HG03378 (cell line): ENCODE measurements around the gene IGSF9B.
A peak's percentile ranks its signal among the peaks of the same experiment; 100 is the strongest.

Experiments
- ATAC-seq: cut with Tn5 transposase; IDR thresholded peaks from one replicate; pipeline ENCODE4 v1.9.1; 2021; ENCODE audit warnings: mild to moderate bottlenecking, moderate library complexity; ENCODE audit not compliant: unreplicated experiment

The IGSF9B gene

DNA sequence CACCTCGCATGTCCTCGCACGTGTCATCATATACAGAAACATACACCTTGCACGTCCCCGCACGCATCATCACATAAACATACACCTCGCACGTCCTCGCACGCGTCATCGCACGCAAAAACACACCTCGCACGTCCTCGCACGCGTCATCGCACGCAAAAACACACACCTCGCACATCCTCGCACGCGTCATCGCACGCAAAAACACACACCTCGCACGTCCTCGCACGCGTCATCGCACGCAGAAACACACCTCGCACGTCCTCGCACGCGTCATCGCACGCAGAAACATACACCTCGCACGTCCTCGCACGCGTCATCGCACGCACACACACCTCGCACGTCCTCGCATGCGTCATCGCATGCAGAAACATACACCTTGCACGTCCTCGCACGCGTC is 16.7 kb downstream of the IGSF9B start:
- ATAC-seq, result no peak

DNA sequence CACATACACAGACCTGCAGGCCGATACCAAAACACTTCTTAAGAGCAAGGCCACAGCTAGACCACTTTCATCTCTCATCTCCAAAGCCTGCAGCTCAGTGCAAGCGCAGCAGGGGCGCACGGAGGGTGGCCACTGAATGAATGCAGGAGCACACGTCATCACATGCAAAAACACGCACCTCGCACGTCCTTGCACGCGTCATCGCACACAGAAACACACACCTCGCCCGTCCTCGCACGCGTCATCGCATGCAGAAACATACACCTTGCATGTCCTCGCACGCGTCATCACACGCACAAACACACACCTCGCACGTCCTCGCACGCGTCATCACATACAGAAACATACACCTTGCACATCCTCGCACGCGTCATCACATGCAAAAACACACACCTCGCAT is 17.2 kb downstream of the IGSF9B start:
- ATAC-seq, result no peak

DNA sequence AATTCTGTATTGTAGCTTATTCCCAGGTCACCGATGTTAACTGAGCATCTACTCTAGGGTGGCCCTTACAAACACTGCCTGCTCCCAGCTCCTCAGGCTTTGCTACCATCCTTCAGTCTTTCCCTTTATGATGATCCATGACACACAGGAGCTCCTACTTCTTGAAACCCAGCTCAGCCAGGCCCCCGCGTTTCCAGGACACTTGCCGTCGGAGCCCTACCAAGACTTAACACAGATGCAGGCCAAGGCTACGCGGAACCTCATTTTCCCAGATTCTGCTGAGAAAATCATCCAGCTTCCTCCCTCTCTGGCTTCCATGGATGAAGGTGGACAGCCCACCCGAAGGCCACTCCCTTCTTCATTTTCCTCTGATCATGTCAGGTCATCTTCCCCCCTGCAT is 18.6 kb downstream of the IGSF9B start:
- no peak for ATAC-seq

DNA sequence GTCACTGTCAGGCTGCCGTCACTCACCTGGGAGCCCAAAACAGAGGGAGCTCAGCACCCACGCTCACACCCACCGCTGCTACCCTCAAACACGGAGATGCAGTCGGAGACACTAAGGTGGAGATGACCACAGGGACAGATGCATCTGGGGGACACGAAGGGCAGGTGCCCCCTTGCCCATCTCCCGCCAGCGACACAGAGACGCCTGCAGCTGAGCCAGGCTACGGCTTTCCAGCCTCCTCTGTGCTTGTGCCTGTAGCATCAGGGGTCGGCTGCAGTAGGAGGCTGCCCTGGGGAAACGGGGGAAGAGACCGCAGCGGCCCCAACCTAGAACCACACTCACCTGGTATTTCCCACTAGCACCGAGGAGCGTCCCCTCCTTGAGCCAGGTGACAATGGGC is 19.3 kb downstream of the IGSF9B start:
- no peak for ATAC-seq

DNA sequence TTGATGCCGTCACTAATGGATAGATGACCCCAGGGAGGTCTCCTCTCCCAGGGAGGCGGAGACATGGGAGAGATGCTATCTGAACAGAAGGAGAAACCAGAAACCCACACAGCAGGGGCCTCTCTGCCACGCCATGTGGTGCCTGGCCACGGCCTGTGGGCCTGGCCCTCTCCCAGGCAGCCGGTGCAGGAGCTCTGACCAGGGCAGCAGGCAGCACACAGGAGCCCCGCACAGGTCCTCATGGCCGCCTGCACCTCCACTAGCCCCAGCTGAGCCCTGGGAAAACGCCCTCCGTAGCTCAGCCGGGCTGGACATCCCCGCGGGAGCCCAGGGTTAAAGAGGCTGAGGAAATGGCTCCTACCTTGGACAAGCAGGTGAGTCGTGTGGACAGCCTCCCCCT is 19.8 kb downstream of the IGSF9B start:
- no peak for ATAC-seq

DNA sequence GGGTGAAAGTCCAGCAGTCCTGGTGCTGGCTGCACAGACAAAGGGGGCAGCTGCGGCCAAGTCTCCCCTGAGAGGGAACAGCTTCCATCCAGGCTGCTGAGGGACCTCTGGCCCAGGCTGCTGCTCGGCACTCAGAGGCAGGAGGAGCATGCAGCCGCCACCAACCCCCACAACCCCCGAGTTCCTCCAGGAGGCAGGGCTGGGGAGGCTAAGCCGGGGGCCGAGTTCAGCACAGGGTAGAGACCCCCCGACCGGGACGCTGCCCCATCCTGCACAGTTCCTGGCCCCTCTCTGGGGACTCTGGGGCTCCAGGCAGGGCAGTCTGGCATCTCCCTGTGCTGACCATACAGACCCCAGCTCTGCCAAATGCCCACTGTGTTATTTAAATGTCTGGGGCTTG is 20.2 kb downstream of the IGSF9B start:
- no peak for ATAC-seq

DNA sequence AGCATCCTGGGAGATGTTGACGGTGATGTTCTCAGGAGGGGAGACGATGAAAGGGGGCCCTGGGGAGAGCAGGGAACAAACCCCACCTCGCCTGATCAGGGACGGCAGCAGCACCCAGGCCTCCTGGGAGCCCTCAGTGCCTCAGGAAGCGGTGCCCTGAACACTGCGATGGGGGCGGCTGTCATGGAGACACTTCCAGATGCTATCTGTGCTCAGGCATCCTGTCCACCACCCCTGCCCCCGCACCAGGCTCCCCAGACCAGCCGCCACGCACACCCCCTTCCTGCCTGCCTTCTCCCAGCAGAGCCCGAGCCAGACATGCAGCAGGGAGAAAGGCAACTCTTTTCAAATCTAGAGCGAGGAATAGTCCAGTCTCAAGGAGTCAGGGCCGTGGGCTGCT is 20.6 kb downstream of the IGSF9B start:
- no peak for ATAC-seq

DNA sequence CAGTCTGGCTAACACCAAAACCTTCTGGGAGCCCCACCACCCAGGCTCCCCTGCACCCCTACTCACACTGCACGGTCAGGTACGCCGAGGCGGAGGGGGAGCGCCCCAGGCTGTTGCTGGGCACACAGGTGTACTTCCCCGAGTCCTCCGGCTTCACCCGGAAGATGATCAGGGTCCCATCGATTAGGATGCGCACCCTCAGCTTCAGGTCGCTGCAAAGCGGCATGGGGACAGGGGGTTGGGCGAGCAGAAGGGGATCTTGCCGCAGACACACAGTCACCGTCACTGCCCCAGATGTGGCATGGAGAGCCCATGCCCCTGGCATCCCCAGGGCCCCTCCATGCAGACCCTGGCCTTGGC is 21.2 kb downstream of the IGSF9B start:
- no peak for ATAC-seq

DNA sequence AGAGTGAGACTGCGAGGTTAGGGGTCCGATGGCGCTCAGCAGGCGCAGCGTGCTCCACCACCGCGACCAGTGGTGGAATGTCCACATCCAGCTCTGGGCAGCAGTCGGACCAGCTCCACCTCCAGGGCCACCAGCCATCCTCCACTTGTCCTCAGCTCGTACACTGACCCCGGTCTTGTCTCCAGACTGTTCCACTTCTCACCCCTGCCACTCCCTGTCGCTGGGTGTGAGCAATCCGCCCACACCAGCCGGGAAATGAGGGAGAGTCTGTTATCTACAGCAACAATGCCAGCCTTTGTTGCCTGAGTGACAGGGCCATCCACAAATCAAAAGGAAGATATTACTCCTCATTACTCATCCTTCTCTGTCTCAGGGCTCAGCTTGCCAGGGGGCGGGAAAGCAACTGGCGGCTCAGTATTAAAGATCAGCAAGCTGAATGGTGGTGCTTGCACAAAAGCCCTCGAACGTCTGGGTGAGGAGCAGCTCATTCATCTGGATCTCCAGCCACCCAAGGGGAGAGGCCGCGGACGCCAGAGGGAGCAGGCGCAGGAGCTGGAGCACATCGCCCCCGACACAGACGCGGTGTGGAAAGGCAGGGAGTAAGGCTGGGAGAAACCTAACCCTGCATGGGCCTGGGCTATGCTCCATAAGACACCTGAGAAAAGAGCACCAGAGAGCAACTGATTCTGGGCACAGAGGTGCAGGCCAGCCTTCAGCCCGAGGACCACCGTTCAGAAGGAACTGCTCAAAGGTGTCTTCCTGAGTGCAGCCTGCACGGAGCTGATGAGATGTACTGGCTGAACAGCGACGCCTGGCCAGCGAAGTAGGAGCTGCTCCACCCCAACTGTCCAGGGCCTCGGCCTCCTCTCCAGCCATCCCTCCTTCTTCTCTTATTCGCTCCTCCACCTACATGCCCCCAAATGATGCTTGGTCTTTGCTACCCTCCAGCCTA is 21.9 kb downstream of the IGSF9B start:
- ATAC-seq, result no peak

DNA sequence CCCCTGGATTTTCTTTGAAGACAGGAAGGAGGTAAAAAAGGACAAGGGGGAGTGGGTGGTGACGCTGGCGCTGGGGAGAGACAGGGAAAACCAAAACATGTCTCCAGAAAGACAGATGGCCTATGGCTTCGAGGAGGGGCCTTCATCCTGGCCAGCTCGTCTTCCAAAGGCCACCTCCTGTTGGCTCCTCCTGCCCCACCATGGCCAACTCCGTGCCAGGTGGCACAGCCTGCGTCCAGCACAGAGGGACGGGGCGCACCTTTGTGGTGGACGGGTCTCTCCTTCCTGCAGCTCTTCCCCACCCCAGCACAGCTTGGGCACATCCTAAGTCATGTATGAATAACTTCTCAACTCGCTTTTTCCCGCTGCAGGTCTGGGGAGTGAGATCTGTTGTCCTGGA is 22.7 kb downstream of the IGSF9B start:
- no peak for ATAC-seq

DNA sequence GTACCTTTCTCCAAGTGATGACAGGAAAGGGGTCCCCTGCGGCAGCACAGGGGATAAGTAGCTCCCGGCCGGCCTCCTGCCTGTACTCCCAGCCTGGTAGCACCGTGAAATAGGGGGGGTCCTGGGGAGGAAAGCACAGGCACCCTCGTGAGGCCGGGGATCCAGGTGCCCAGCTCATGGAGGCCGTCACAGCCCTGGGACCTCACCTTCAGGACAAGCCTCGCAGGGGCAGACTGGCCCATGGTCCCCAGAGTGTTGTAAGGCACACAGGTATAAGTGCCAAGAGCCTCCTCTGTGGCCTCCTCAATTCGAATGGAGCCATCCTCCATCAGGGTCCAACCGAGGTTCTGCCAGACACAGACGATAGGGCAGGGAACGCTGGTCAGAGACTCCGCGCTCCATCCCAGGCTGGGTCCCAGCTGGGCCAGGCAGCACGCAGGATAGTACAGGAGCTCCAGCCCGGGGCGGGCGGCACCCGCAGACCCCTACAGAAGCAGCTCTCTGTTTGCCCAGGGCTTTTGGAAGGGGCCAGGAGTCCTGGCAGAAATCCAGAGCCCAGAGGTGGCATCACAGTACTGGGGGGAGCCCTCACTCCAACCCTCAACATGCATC is 25.2 kb downstream of the IGSF9B start:
- ATAC-seq, result no peak

DNA sequence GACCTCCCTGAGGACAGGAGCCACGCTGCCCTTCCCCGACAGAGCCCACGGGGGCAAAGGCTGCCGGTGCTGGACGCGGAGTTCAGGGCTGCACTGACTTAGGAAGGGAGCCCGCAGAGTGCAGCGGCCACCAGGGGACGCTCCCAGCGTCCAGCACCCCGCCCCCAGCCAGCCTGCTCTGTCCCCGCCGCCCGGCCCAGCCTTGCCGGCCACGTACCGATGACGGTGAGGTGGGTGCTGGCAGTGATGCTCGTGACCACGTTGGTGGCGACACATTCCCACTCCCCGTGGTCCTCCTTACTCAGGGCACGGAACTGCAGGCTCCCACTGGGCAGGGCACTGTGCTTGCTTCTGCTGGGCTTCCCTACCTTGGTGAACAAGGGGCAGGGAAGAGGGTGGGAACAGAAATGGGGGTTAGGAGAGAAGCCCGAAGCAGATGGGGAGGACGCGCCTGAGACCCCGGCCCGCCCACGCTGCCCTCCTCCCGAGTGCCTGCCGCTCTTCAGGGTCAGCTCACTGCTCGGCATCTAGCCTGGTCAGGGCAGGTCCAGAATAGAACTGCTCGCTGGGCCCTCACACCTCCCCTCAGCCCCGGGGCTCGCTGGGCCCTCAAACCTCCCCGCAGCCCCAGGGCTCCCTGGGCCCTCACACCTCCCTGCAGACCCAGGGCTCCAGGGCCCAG is 25.9 kb downstream of the IGSF9B start:
- ATAC-seq, result no peak

DNA sequence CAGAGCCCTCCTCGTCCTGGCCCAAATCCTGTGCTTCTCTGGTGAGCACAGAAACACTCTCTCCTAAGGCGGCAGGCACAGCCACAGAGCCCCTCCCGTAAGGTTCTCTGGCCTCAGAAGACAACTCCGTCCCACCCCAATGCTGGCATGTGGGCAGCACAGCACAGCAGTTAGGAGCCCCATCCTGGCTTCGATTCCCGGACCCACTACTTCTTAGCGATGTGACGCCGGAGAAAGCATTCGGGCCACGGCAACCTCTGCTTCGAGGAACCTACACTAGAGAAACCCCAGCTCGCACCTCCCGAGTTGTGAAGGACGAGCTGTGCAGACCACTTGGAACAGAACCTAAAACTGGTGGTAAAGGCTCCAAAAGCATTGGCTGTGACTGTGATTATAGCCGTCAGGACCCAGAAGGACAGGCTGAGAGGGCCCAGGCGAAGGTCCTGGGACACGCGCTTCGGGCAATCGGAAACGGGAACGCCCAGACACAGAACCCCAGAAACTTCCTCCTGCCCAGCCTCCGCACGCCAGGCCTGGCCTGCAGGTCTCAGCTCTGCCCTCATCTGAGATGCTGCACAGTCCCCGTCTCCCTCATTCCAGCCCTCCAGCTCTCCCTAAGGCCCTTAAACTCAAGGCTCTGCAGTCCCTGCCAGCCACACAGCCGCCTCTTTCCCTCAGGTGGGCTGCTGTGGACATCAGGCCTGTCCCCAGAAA is 26.6 kb downstream of the IGSF9B start:
- no peak for ATAC-seq

DNA sequence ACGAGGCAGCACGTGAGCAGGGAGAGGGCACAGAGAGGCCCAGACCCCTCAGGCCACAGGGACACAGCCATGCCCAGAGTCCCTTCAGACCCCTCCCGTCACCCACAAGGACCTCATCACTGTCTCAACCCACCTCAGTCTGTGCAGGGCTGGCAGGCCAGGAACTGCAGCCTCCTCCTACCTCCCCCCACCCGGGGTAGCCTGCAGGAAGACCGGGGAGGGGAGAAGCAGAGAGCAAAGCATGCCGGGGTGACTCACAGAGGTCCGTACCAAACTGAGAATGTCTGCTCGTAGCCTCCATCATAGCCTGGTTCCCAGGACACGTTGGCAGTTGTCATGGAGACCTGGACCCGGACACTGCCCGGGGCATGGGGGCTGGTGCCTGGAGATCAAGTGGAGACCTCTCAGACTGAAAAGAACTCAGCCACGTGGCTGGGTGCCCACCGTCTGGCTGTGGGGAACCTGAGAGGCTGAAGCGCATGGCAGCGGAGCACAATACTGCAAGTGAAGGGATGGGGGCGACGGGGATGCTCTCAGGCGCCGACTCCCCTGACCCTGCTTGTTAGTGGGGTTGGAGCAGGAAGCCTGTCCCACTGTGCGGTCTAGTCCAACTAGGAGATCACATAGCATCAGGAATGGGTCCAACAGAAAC is 27.2 kb downstream of the IGSF9B start:
- ATAC-seq, result no peak

DNA sequence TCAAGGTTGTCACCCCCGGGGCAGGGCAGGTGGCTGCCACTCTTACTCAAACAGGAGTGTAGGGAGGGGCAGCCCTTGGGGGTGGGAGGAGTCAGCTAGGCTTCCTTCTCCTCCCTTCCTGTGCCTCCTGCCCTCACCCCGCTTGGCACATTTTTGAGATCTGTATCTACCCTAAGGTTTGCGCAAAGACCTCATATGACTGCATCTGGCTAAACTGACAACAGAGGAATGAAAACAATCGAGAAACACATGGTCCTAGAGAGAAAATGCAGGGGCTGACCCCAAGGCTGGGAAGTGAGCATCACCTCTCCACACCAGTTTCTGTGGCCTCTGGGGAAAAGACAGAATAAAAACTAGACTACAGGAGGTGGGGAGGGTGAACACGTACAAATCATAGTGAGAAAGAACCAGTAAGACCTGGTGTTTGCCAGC is 28.1 kb downstream of the IGSF9B start:
- ATAC-seq, result peak; percentile 43

DNA sequence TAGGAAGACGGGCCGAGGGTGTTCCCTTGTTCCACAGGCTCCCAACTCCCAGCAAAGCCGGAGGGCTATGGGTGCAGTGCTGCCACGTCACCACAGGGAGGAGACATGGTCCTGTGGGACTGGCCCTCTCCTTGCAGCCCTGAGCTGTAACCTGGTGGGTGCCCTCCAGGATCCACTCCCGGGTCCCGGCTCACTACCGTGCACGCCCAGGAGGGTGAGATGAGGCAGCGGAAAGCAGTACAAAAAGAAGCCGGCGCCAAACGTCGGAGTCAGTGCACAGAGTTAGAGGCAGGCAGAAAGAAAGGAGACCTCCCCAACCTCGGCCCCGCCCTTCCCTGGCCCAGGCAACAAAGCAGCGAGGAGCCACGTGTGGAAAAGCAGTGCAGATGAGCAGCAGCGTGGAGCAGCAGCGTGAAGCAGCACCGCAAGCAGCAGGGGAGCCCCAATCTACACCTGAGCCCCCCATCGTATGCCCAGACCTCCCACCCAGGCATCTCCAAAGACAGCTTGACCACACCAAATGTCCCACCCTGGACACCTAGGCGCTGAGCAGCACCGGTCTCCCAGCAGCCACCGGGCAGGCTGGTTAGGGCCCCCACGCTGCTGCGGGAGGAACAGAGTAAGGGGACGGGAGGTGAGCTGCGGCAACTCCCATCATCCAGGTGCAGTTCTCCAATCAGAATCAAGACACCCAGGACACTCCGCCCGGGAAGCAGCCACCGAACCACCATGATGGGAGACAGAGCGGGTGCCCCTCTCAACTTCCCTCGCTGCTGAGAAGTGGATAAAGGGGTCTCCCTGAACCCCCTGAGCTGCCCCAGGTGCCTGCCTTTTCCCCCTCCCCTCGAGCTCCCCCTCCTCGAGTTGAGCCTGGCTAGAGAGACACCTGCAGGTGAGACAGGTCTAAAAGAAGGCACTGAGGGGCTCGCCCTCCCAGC is 28.8 kb downstream of the IGSF9B start:
- peak; percentile 77 for ATAC-seq

DNA sequence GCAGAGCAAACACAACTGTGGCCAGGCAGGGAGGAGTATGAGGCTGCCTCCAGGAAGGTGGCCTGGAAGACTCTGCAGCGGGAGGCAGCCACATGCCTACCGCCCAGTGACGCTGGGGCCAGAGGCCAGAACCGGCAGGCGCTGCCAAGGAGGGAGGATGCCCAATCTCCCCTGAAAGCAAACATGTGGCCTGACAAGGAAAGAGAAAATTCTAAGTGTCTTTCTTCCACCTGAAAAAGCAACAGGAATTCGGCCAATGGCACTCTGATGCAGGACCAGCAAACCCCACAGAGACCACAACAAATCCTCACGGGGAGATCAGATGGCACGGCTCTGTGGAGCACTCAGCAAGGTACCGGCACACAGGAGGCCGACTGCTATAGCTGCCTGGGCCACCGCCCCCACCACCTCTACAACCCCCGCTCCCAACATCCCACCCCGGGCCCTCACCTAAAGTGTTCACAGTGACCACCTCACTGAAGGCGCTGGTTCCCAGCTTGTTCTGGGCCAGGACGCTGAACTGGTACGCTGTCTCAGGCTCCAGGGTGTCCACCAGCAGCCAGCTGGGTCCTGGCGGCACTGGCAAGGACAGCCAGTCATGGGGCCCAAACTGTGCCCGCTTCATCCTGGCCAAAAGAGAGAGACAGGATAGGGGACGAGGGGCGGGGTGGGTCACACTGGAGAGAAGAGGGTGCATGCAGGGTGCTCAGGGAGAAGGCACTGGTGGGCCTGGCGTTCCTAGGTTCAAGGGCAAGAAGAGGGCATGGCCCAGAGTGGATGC is 30.1 kb downstream of the IGSF9B start:
- no peak for ATAC-seq

DNA sequence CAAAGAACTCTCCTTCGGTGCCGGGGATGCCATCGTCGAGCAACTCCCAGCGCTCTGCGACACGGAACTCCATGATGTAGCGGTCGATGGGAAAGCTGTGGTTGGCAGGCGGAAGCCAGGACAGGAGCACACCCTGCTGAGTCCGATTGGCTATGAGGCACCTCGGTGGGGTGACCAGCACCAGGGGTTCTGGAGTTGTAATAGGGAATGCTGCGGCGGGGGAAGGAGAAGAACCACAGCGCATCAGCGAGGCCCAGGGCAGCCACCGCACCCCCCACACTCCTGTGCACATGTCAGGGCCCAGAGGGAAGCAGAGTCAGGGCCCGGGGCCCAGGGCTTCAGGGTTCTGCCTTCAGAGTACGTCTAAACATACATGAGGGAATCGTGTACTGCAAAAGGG is 31.0 kb downstream of the IGSF9B start:
- ATAC-seq, result no peak

DNA sequence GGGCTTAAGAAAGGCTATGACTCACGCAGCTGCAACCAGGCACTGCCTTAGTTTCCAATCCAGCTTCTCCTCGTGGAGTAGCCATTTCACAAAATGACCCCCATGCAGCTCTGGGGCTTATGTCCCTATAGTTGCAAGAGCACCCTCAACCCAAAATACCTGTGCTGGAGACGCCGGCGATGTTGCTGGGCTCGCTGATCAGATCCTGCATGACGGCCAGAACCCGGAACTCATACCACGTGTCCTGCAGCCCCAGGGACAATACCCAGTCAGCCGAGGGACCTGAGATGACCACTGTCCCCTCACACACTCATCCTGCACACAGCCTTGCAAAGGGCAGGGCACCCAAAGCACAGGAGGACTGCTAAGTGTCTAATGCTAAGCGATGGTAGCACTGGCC is 32.1 kb downstream of the IGSF9B start:
- no peak for ATAC-seq
